Endodermal cell (in vitro differentiated cells): ENCODE data around the gene KHDRBS2. TPM values are rescaled to one million over a fixed set of nuclear protein-coding genes. Genes with fewer than 3 reads are reported as not detected.
A peak's percentile ranks its signal among the peaks of the same experiment; 100 is the strongest.

Experiments used
- DNase-seq: peaks from one replicate; pipeline ENCODE4 v3.0.0-alpha.2; 2017
- H3K27ac ChIP-seq: 2 replicates; pipeline ENCODE4 v1.5.1; 2013; ENCODE audit warnings: mild to moderate bottlenecking, low read depth, low read length, moderate library complexity
- H3K27me3 ChIP-seq: 2 replicates; pipeline ENCODE4 v1.6.1; 2013; ENCODE audit warnings: mild to moderate bottlenecking, low read length, moderate library complexity; ENCODE audit not compliant: insufficient read depth, control insufficient read depth, poor library complexity, severe bottlenecking
- H3K36me3 ChIP-seq: 2 replicates; pipeline ENCODE4 v1.7.0; 2013; ENCODE audit warnings: mild to moderate bottlenecking, low read length, moderate library complexity; ENCODE audit not compliant: control insufficient read depth, insufficient read depth
- H3K4me1 ChIP-seq: one replicate; pipeline ENCODE4 v1.7.0; 2013; ENCODE audit warnings: low read length; ENCODE audit not compliant: control insufficient read depth, insufficient read depth
- H3K4me3 ChIP-seq: 2 replicates; pipeline ENCODE4 v1.5.1; 2013; ENCODE audit warnings: mild to moderate bottlenecking, low read length, moderate library complexity
- H3K9ac ChIP-seq: 2 replicates; pipeline ENCODE4 v1.6.1; 2013; ENCODE audit warnings: mild to moderate bottlenecking, low read length, moderate library complexity; ENCODE audit not compliant: poor library complexity, severe bottlenecking; ENCODE audit errors: extremely low read depth
- H3K9me3 ChIP-seq: 2 replicates; pipeline ENCODE4 v1.6.1; 2013; ENCODE audit warnings: mild to moderate bottlenecking, low read length, moderate library complexity; ENCODE audit not compliant: control insufficient read depth
- H3K27ac Mint-ChIP-seq: 2 replicates; pipeline ENCODE4 v1.8.0; 2020; ENCODE audit warnings: mixed read lengths
- H3K27me3 Mint-ChIP-seq: 2 replicates; pipeline ENCODE4 v1.8.0; 2021; ENCODE audit warnings: mild to moderate bottlenecking, mixed read lengths; ENCODE audit not compliant: insufficient read depth
- H3K36me3 Mint-ChIP-seq: 2 replicates; pipeline ENCODE4 v1.8.0; 2020; ENCODE audit warnings: low read depth, mixed read lengths
- H3K4me1 Mint-ChIP-seq: 2 replicates; pipeline ENCODE4 v1.8.0; 2020; ENCODE audit warnings: mixed read lengths
- H3K4me3 Mint-ChIP-seq: 2 replicates; pipeline ENCODE4 v1.8.0; 2020; ENCODE audit warnings: mild to moderate bottlenecking, moderate library complexity, mixed read lengths
- H3K9me3 Mint-ChIP-seq: 2 replicates; pipeline ENCODE4 v1.8.0; 2020; ENCODE audit warnings: mild to moderate bottlenecking, mixed read lengths
- CTCF ChIP-seq: fragments of 200-600 bp; sonication (generic); conservative IDR thresholded peaks from 2 replicates; pipeline ENCODE4 v1.5.0; 2021; ENCODE audit warnings: antibody characterized with exemption, mild to moderate bottlenecking
- WGBS, 2 experiments: methylation state at CpG; one replicate each; pipeline versions ENCODE4 v1.1.5 to v1.1.7; 2013; ENCODE audit warnings: missing lambda C conversion rate in 2 of 2, mixed read lengths in 1 of 2; ENCODE audit not compliant: insufficient coverage in 1 of 2, insufficient read length in 1 of 2; 5-methylcytosine and 5-hydroxymethylcytosine counted together
- total RNA-seq, 2 donors: library from RNA; stranded (reverse); fragmentation: NEBNext Ultra II Directional in 1 of 2; extraction: Animal tissue kit (Norgen Biotek cat#: 25700) in 1 of 2; gene quantifications; 2 replicates in 1 of 2; 3 replicates in 1 of 2; pipeline ENCODE4 v1.2.1, GENCODE V29; 2021

KHDRBS2 gene
- total RNA-seq, 2 donors from 2014 or later, result 11.4 to 29.0 TPM

GRCh38 chr6:61682562-61682961 lies 603.5 kb downstream of the KHDRBS2 start:
- no peaks in the 10 kb centered on the region for H3K27me3 Mint-ChIP-seq
- no peaks in the 10 kb centered on the region for H3K9me3 Mint-ChIP-seq
- H3K9ac ChIP-seq, result no peak overlapping the region
- no peaks in the 10 kb centered on the region for H3K4me1 ChIP-seq
- H3K36me3 ChIP-seq, result no peaks in the 10 kb centered on the region
- no peaks in the 10 kb centered on the region for H3K9me3 ChIP-seq
- H3K36me3 Mint-ChIP-seq, result peaks cover 5% of the 10 kb centered on the region
- peak overlapping the region; percentile 49 for H3K27ac Mint-ChIP-seq
- no peak overlapping the region for H3K4me3 Mint-ChIP-seq
- DNase-seq, result no peak
- H3K4me1 Mint-ChIP-seq, result peaks cover 2% of the 10 kb centered on the region
- H3K27ac ChIP-seq, result no peak overlapping the region
- H3K4me3 ChIP-seq, result no peak overlapping the region
- TF ChIP-seq CTCF, result no peak
- 70 to 80% methylated on average over 1 to 2 of the region's 2 CpGs for WGBS, 2 experiments
- H3K27me3 ChIP-seq, result no peaks in the 10 kb centered on the region

DNA sequence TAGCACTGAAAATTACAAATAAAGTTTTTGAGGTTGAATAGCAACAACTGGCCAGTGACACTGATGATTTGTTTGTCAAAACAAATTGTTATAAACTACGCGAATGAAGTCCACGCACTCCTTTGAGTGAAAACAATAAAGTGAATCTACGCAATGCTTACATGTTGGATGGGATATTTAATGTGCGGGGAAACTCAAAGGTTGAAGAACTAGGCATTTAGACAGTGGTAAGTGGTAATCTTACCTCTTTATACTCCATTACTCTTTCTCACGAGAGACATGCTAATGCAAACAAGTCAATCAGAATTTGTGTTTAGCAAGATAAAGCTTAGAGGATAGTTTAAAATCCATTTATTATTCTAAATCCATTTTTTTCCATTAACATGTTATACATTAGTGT lies 606.4 kb downstream of the KHDRBS2 start:
- Histone ChIP-seq H3K36me3 (no peaks in the 10 kb centered on the region), H3K9me3 (no peaks in the 10 kb centered on the region), H3K4me1 (no peaks in the 10 kb centered on the region), H3K27me3 (no peaks in the 10 kb centered on the region), H3K9ac (no peak overlapping the region), H3K27ac (no peak overlapping the region), H3K4me3 (no peak overlapping the region)
- no peaks in the 10 kb centered on the region for H3K9me3 Mint-ChIP-seq
- peaks cover 2% of the 10 kb centered on the region for H3K4me1 Mint-ChIP-seq
- H3K36me3 Mint-ChIP-seq, result peaks cover 5% of the 10 kb centered on the region
- no peaks in the 10 kb centered on the region for H3K27me3 Mint-ChIP-seq
- no peak overlapping the region for H3K27ac Mint-ChIP-seq
- WGBS, 2 experiments, result 94 to 100% methylated on average over 2 to 5 of the region's 6 CpGs
- H3K4me3 Mint-ChIP-seq, result no peak overlapping the region
- no peak for DNase-seq
- TF ChIP-seq CTCF, result no peak

DNA sequence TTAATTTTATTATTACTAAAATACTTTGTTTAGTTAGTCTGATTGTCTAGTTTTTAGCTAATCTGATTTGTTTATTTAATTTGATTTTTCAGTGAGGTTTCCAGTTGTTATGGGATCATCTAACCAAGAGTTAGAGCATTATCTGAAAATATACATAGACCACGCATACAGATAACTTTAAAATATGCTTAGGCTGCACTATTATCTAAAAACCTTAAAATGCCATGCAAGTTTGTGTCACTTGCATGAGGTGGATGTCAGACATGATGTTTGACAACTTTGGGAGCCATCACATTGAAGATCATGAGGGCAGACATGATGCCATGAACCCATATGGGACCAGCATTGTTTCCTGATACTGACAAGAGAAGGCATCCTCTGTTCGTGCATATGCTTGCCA lies 610.3 kb downstream of the KHDRBS2 start:
- Histone ChIP-seq H3K4me3 (no peak overlapping the region), H3K27me3 (no peaks in the 10 kb centered on the region), H3K27ac (no peak overlapping the region), H3K9me3 (no peaks in the 10 kb centered on the region), H3K4me1 (no peaks in the 10 kb centered on the region), H3K36me3 (no peaks in the 10 kb centered on the region), H3K9ac (no peak overlapping the region)
- Mint-ChIP-seq H3K9me3 (peaks cover 3% of the 10 kb centered on the region), H3K27ac (no peak overlapping the region), H3K4me1 (no peaks in the 10 kb centered on the region), H3K27me3 (no peaks in the 10 kb centered on the region), H3K36me3 (peaks cover 4% of the 10 kb centered on the region), H3K4me3 (no peak overlapping the region)
- TF ChIP-seq CTCF, result no peak
- WGBS, 2 experiments, result 94% methylated on average over 2 of the region's 2 CpGs; no CpG with 5 or more reads in 1 of the 2 experiments
- DNase-seq, result no peak
